Activated CD8-positive, alpha-beta T cell treated with anti-CD3 and anti-CD28 coated beads for 36 hours (primary cell): ENCODE data around the gene KNDC1. TPM values are rescaled to one million over a fixed set of nuclear protein-coding genes. Genes with fewer than 3 reads are reported as not detected.

Experiments used
- ATAC-seq: fragments of 200-7000 bp; cut with Tn5 transposase; one replicate; pipeline ENCODE4 v1.10.0; 2021; ENCODE audit warnings: mild to moderate bottlenecking, moderate library complexity
- CTCF ChIA-PET: fragments of 350-600 bp; sonication (Branson Sonifier 250); formaldehyde crosslinking; loops from one replicate; lab custom pipeline; 2021; ENCODE audit warnings: antibody characterized with exemption; lab: Charles Lee
- POLR2A ChIA-PET: fragments of 350-600 bp; sonication (Branson Sonifier 250); formaldehyde crosslinking; loops from one replicate; lab custom pipeline; 2021; ENCODE audit warnings: antibody characterized with exemption; lab: Charles Lee
- DNase-seq: peaks from one replicate; pipeline ENCODE4 v3.0.0-alpha.2; 2020
- H3K27ac Mint-ChIP-seq: one replicate; pipeline ENCODE4 v1.8.0; 2021; ENCODE audit warnings: mild to moderate bottlenecking, mixed read lengths
- H3K27me3 Mint-ChIP-seq: one replicate; pipeline ENCODE4 v1.8.0; 2021; ENCODE audit warnings: mixed read lengths
- H3K36me3 Mint-ChIP-seq: one replicate; pipeline ENCODE4 v1.8.0; 2021; ENCODE audit warnings: low read depth, mixed read lengths
- H3K4me1 Mint-ChIP-seq: one replicate; pipeline ENCODE4 v1.8.0; 2021; ENCODE audit warnings: low read depth, mixed read lengths
- H3K4me3 Mint-ChIP-seq: one replicate; pipeline ENCODE4 v1.8.0; 2021; ENCODE audit warnings: mild to moderate bottlenecking, moderate library complexity, mixed read lengths
- H3K9me3 Mint-ChIP-seq: one replicate; pipeline ENCODE4 v1.8.0; 2021; ENCODE audit warnings: mixed read lengths
- CTCF ChIP-seq: fragments of 200-600 bp; IDR thresholded peaks from one replicate; pipeline ENCODE4 v1.8.0; 2022; ENCODE audit warnings: antibody characterized with exemption, mild to moderate bottlenecking
- intact Hi-C: fragments of 100-400 bp; cut with micrococcal nuclease; formaldehyde crosslinking; loops from one replicate; pipeline ENCODE4 v1.10.0; 2022
- total RNA-seq, 2 experiments: library from RNA; stranded (reverse); gene quantifications; one replicate each; pipeline ENCODE4 v1.2.3, GENCODE V29; 2021

KNDC1 gene
- total RNA-seq, 2 experiments from 2014 or later, result not detected

- intact Hi-C loops, result no loop called here
- POLR2A ChIA-PET, result no interaction called here
- no peaks in the 10 kb centered on the region for H3K36me3 Mint-ChIP-seq
- no peak overlapping the region for H3K27ac Mint-ChIP-seq
- ATAC-seq, result peak; percentile 25
- H3K27me3 Mint-ChIP-seq, result peaks cover 47% of the 10 kb centered on the region
- H3K4me3 Mint-ChIP-seq, result no peak overlapping the region
- no peak for DNase-seq
- CTCF ChIA-PET, result no interaction called here
- peaks cover 14% of the 10 kb centered on the region for H3K4me1 Mint-ChIP-seq
- H3K9me3 Mint-ChIP-seq, result no peaks in the 10 kb centered on the region
- TF ChIP-seq CTCF, result no peak
These were observed 76.6 kb downstream of the KNDC1 start for GRCh38 chr10:133236401-133237240.

- no peak for TF ChIP-seq CTCF
- ChIA-PET CTCF (no interaction called here), POLR2A (no interaction called here)
- Mint-ChIP-seq H3K9me3 (no peaks in the 10 kb centered on the region), H3K4me1 (peaks cover 17% of the 10 kb centered on the region), H3K36me3 (no peaks in the 10 kb centered on the region), H3K27ac (no peak overlapping the region), H3K4me3 (no peak overlapping the region), H3K27me3 (peaks cover 45% of the 10 kb centered on the region)
- no peak for DNase-seq
- no peak for ATAC-seq
- intact Hi-C loops, result no loop called here
These were observed 77.2 kb downstream of the KNDC1 start for GRCh38 chr10:133237241-133237587.

GRCh38 chr10:133237588-133238465, 77.8 kb downstream of the KNDC1 start, which contains the start of gene VENTX:
Gene VENTX, plus strand, starts transcription at chr10:133237855. Its CDS starts 60 bp downstream, at chr10:133237915.
- H3K27me3 Mint-ChIP-seq, result peaks cover 47% of the 10 kb centered on the region
- DNase-seq, result no peak
- no peak for ATAC-seq

GRCh38 chr10:133238466-133238804, 78.4 kb downstream of the KNDC1 start:
- Mint-ChIP-seq H3K9me3 (no peaks in the 10 kb centered on the region), H3K4me3 (no peak overlapping the region), H3K27me3 (peaks cover 48% of the 10 kb centered on the region), H3K27ac (no peak overlapping the region), H3K36me3 (no peaks in the 10 kb centered on the region), H3K4me1 (peaks cover 20% of the 10 kb centered on the region)
- no peak for DNase-seq
- intact Hi-C loops, result no loop called here
- POLR2A ChIA-PET, result no interaction called here
- TF ChIP-seq CTCF, result no peak
- CTCF ChIA-PET, result no interaction called here
- no peak for ATAC-seq

More at GRCh38 chr10:133237588-133238465, 77.8 kb downstream of the KNDC1 start, which contains the start of gene VENTX:
- POLR2A ChIA-PET, result interaction anchor here (0.6 kb wide), 1 partner anchor 74 kb away, joined by 3 read pairs; no protein-coding TSS in a partner anchor
- Mint-ChIP-seq H3K4me1 (peaks cover 20% of the 10 kb centered on the region), H3K27ac (no peak within 1 kb of the TSS), H3K36me3 (no peaks in the 10 kb centered on the region), H3K4me3 (no peak within 1 kb of the TSS), H3K9me3 (no peaks in the 10 kb centered on the region)
- CTCF ChIA-PET, result no interaction called here
- intact Hi-C loops, result no loop called here
- TF ChIP-seq CTCF, result no peak
